ENCODE data around the gene UMODL1. TPM values are rescaled to one million over a fixed set of nuclear protein-coding genes. Genes with fewer than 3 reads are reported as not detected.

The UMODL1 gene
- total and polyA plus RNA-seq, 2 experiments from 2014 or later: 0.15 to 0.47 TPM

DNA sequence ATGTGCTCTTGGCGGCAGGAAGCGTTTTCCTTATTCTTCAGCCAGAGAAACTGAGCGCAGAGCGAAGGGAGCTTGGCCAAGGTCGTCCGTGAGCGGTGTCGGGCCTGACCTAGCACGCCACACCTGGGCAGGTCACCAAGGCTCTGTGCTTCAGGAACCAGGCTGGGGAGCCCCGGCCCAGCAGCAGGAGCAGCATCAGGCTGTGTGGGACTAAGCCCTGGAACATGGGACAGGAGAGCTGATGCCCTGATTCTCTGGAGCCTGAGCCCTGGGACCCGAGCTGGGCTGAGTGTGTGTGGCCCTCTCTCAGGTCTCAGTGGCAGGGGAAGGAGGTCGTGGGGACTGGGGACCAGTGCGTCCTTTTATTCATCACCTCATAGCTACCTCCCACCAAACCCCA is 82.6 kb downstream of the UMODL1 start:
- Histone ChIP-seq H3K9me2 (replicated peaks; ENCODE audit: insufficient read depth) (no peaks in the 10 kb centered on the region), H3K79me2 (no peaks in the 10 kb centered on the region), H3K9me3 (ENCODE audit: low read depth) (no peaks in the 10 kb centered on the region), H3K4me2 (no peak overlapping the region), H2AFZ (no peak overlapping the region), H3K36me3 (replicated peaks; ENCODE audit: insufficient read depth, low read depth) (no peaks in the 10 kb centered on the region), H3K4me3 (no peak overlapping the region), H3K27ac (no peak overlapping the region), H3K4me1 (ENCODE audit: insufficient read depth) (peaks cover 15% of the 10 kb centered on the region), H3K27me3 (no peaks in the 10 kb centered on the region), H4K20me1 (ENCODE audit: insufficient read depth, poor library complexity, severe bottlenecking) (no peaks in the 10 kb centered on the region)
- WGBS (ENCODE audit: low lambda C conversion rate, missing lambda C conversion rate): 93% methylated on average over 13 of the region's 13 CpGs
- DNase-seq (ENCODE audit: low spot score): no peak
- TF ChIP-seq, protein P1, sequence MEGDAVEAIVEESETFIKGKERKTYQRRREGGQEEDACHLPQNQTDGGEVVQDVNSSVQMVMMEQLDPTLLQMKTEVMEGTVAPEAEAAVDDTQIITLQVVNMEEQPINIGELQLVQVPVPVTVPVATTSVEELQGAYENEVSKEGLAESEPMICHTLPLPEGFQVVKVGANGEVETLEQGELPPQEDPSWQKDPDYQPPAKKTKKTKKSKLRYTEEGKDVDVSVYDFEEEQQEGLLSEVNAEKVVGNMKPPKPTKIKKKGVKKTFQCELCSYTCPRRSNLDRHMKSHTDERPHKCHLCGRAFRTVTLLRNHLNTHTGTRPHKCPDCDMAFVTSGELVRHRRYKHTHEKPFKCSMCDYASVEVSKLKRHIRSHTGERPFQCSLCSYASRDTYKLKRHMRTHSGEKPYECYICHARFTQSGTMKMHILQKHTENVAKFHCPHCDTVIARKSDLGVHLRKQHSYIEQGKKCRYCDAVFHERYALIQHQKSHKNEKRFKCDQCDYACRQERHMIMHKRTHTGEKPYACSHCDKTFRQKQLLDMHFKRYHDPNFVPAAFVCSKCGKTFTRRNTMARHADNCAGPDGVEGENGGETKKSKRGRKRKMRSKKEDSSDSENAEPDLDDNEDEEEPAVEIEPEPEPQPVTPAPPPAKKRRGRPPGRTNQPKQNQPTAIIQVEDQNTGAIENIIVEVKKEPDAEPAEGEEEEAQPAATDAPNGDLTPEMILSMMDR (IDR thresholded peaks at IDR 0.05; ENCODE audit: poor library complexity): no peak
- TF ChIP-seq EZH2phosphoT487 (IDR thresholded peaks at IDR 0.05; ENCODE audit: low read depth, severe bottlenecking, unreplicated experiment): no peak
- no peak for TF ChIP-seq EZH2 (IDR thresholded peaks at IDR 0.05; ENCODE audit: borderline replicate concordance)

DNA sequence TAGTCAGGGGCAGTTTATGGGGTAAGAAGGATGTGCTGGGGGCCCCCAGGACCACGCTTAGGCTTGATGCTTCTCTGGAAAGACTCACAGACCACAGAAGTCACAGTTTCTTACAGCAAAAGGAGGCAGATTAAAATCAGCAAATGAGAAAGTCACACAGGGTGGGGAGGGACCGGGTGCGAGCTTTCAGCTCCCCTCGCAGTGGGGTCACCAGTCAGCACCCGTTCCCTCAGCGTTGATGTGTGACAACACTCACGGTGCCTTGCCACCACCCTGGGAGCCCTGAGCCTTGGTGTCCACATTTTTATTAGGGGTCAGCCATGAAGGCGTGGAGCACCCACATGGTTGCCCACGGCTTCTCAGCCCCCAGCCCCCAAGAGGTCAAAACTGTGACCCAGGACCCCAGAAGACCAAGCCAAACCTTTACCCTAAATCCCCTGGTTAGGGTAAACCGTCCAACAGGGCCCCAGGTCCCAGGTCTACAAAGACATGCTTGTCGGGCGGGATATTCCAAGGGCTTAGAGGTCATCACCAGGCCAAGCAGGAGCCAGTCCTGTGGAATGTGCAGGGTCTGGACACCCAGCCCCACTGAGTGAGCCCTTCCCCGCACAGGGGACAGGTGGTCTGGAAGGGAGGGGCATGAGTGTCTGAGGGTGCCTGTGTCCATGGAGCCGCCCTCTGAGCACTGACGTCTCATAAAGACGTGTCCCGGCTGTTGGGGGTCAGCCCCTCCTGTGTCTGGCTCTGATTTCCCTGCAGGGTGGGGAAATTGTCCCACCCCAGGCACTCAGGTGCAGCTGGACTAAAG is 83.3 kb downstream of the UMODL1 start:
- TF ChIP-seq EZH2phosphoT487 (IDR thresholded peaks at IDR 0.05; ENCODE audit: low read depth, severe bottlenecking, unreplicated experiment) (no peak), EZH2 (IDR thresholded peaks at IDR 0.05; ENCODE audit: borderline replicate concordance) (no peak)
- TF ChIP-seq, protein P1 (IDR thresholded peaks at IDR 0.05; ENCODE audit: poor library complexity): no peak
- Histone ChIP-seq H3K9me2 (replicated peaks; ENCODE audit: insufficient read depth) (no peaks in the 10 kb centered on the region), H3K27me3 (no peaks in the 10 kb centered on the region), H3K4me2 (no peak overlapping the region), H3K4me3 (no peak overlapping the region), H3K79me2 (no peaks in the 10 kb centered on the region), H2AFZ (no peak overlapping the region), H3K9me3 (ENCODE audit: low read depth) (no peaks in the 10 kb centered on the region), H3K27ac (no peak overlapping the region), H4K20me1 (ENCODE audit: insufficient read depth, poor library complexity, severe bottlenecking) (no peaks in the 10 kb centered on the region), H3K4me1 (ENCODE audit: insufficient read depth) (peaks cover 15% of the 10 kb centered on the region), H3K36me3 (replicated peaks; ENCODE audit: insufficient read depth, low read depth) (no peaks in the 10 kb centered on the region)
- WGBS (ENCODE audit: low lambda C conversion rate, missing lambda C conversion rate): 81% methylated on average over 17 of the region's 17 CpGs
- DNase-seq (ENCODE audit: low spot score): no peak

DNA sequence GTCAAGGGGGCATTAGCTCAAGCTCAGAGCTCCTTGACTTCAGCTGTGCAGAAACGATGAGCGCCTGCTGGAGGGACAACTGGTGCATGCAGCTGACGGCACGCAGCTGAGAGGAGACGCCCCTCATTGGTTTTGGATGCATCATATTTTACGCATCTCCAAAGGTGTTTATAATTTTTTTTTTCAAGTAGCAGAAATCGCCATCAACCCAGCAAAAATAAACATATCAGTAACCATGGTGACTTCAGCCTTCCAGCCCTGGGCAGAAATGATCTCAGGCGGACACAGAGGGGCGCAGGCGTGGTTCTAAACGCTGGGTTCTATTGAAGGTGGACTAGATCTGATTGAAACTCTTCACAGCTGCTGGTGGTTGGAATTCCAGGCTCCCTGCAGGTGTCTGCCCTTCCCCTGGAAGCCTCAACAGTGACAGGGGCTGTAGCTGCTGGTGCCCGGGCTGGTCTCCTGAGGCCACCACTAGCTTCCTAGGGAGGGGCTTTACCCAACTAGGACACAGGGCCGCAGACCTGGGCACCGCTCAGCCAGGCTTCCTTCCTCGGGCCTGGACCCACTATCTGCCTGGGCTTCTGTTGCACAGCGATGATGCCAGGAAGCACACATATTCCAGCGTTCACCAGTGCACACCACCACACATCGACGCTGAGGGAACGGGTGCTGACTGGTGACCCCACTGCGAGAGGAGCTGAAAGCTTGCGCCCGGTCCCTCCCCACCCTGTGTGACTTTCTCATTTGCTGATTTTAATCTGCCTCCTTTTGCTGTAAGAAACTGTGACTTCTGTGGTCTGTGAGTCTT is 84.1 kb downstream of the UMODL1 start:
- no peak overlapping the region for H3K4me2 ChIP-seq
- no peak overlapping the region for H3K4me3 ChIP-seq
- H3K36me3 ChIP-seq (replicated peaks; ENCODE audit: insufficient read depth, low read depth): no peaks in the 10 kb centered on the region
- H3K9me3 ChIP-seq (ENCODE audit: low read depth): no peaks in the 10 kb centered on the region
- 92% methylated on average over 23 of the region's 23 CpGs for WGBS (ENCODE audit: low lambda C conversion rate, missing lambda C conversion rate)
- no peaks in the 10 kb centered on the region for H4K20me1 ChIP-seq (ENCODE audit: insufficient read depth, poor library complexity, severe bottlenecking)
- no peaks in the 10 kb centered on the region for H3K9me2 ChIP-seq (replicated peaks; ENCODE audit: insufficient read depth)
- no peak overlapping the region for H3K27ac ChIP-seq
- no peak overlapping the region for H2AFZ ChIP-seq
- no peak for DNase-seq (ENCODE audit: low spot score)
- no peaks in the 10 kb centered on the region for H3K27me3 ChIP-seq
- peaks cover 15% of the 10 kb centered on the region for H3K4me1 ChIP-seq (ENCODE audit: insufficient read depth)
- TF ChIP-seq EZH2phosphoT487 (IDR thresholded peaks at IDR 0.05; ENCODE audit: low read depth, severe bottlenecking, unreplicated experiment) (no peak), EZH2 (IDR thresholded peaks at IDR 0.05; ENCODE audit: borderline replicate concordance) (no peak)
- TF ChIP-seq, protein P1 (IDR thresholded peaks at IDR 0.05; ENCODE audit: poor library complexity): no peak
- no peaks in the 10 kb centered on the region for H3K79me2 ChIP-seq
